ENCODE data around the gene CASP2.
A peak's percentile ranks its signal among the peaks of the same experiment; 100 is the strongest.

GRCh38 chr7:143305423-143306070 lies 17.4 kb downstream of the CASP2 start:
- peak; percentile 73 to 89 (median 83) for TF ChIP-seq CTCF (IDR thresholded peaks at IDR 0.05)
- TF ChIP-seq POLR2A (IDR thresholded peaks at IDR 0.05) = no peak
